ENCODE measurements around the gene UVSSA. TPM values are rescaled to one million over a fixed set of nuclear protein-coding genes. Genes with fewer than 3 reads are reported as not detected.

Gene UVSSA
- total and polyA plus RNA-seq, 2 donors (not counting 1 experiment from before 2014, with no cell fraction given) = 4.6 to 7.6 TPM

GRCh38 chr4:1403177-1403583 is 56.2 kb downstream of the UVSSA start:
- DNase-seq (ENCODE audit: low read depth in 2 of 2) = no peak
- no peak overlapping the region for H3K27ac ChIP-seq (ENCODE audit: insufficient read depth, low read length)
- H3K4me1 ChIP-seq (ENCODE audit: control insufficient read depth, extremely low read depth, insufficient read depth, low read length) = no peaks in the 10 kb centered on the region
- no peak overlapping the region for H3K4me2 ChIP-seq (ENCODE audit: extremely low read depth, insufficient read depth, low read length)
- no peaks in the 10 kb centered on the region for H3K36me3 ChIP-seq (ENCODE audit: control insufficient read depth, insufficient read depth, low read length)
- H3K4me3 ChIP-seq (replicated peaks in 1 of 4; ENCODE audit: control extremely low read depth in 1 of 4, insufficient read depth in 1 of 4, low read depth in 3 of 4, low read length in 4 of 4) = no peak overlapping the region
- H4K20me1 ChIP-seq (ENCODE audit: control insufficient read depth, extremely low read depth, insufficient read depth, low read length) = no peaks in the 10 kb centered on the region
- H3K79me2 ChIP-seq (ENCODE audit: control insufficient read depth, insufficient read depth, low read length) = no peaks in the 10 kb centered on the region
- H3K27me3 ChIP-seq (ENCODE audit: control insufficient read depth, insufficient read depth, low read length) = peaks cover 56% of the 10 kb centered on the region
- no peak overlapping the region for H3K9ac ChIP-seq (ENCODE audit: insufficient read depth, low read length)
- TF ChIP-seq, protein P1, sequence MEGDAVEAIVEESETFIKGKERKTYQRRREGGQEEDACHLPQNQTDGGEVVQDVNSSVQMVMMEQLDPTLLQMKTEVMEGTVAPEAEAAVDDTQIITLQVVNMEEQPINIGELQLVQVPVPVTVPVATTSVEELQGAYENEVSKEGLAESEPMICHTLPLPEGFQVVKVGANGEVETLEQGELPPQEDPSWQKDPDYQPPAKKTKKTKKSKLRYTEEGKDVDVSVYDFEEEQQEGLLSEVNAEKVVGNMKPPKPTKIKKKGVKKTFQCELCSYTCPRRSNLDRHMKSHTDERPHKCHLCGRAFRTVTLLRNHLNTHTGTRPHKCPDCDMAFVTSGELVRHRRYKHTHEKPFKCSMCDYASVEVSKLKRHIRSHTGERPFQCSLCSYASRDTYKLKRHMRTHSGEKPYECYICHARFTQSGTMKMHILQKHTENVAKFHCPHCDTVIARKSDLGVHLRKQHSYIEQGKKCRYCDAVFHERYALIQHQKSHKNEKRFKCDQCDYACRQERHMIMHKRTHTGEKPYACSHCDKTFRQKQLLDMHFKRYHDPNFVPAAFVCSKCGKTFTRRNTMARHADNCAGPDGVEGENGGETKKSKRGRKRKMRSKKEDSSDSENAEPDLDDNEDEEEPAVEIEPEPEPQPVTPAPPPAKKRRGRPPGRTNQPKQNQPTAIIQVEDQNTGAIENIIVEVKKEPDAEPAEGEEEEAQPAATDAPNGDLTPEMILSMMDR (conservative IDR thresholded peaks at IDR 0.05 in 1 of 2, IDR thresholded peaks at IDR 0.05 in 1 of 2; ENCODE audit: low read depth in 1 of 2, low read length in 2 of 2) = no peak
- TF ChIP-seq EZH2 (IDR thresholded peaks at IDR 0.05; ENCODE audit: low read length, missing control alignments) = peak; percentile 97
- no peaks in the 10 kb centered on the region for H3K9me3 ChIP-seq (ENCODE audit: control insufficient read depth, insufficient read depth, low read depth, low read length)
- H2AFZ ChIP-seq (ENCODE audit: low read length) = no peak overlapping the region

GRCh38 chr4:1403591-1404572 is 56.9 kb downstream of the UVSSA start:
- H3K9ac ChIP-seq (ENCODE audit: insufficient read depth, low read length) = no peak overlapping the region
- H3K27me3 ChIP-seq (ENCODE audit: control insufficient read depth, insufficient read depth, low read length) = peaks cover 60% of the 10 kb centered on the region
- no peaks in the 10 kb centered on the region for H4K20me1 ChIP-seq (ENCODE audit: control insufficient read depth, extremely low read depth, insufficient read depth, low read length)

More at GRCh38 chr4:1403591-1404572, 56.9 kb downstream of the UVSSA start:
- TF ChIP-seq, protein P1 (conservative IDR thresholded peaks at IDR 0.05 in 1 of 2, IDR thresholded peaks at IDR 0.05 in 1 of 2; ENCODE audit: low read depth in 1 of 2, low read length in 2 of 2) = no peak
- TF ChIP-seq EZH2 (IDR thresholded peaks at IDR 0.05; ENCODE audit: low read length, missing control alignments) = peak; percentile 78
- H3K4me3 ChIP-seq (replicated peaks in 1 of 4; ENCODE audit: control extremely low read depth in 1 of 4, insufficient read depth in 1 of 4, low read depth in 3 of 4, low read length in 4 of 4) = no peak overlapping the region
- no peak overlapping the region for H3K4me2 ChIP-seq (ENCODE audit: extremely low read depth, insufficient read depth, low read length)
- no peaks in the 10 kb centered on the region for H3K79me2 ChIP-seq (ENCODE audit: control insufficient read depth, insufficient read depth, low read length)
- H2AFZ ChIP-seq (ENCODE audit: low read length) = no peak overlapping the region
- DNase-seq (ENCODE audit: low read depth in 2 of 2) = no peak
- no peaks in the 10 kb centered on the region for H3K9me3 ChIP-seq (ENCODE audit: control insufficient read depth, insufficient read depth, low read depth, low read length)
- H3K4me1 ChIP-seq (ENCODE audit: control insufficient read depth, extremely low read depth, insufficient read depth, low read length) = no peaks in the 10 kb centered on the region
- no peaks in the 10 kb centered on the region for H3K36me3 ChIP-seq (ENCODE audit: control insufficient read depth, insufficient read depth, low read length)
- H3K27ac ChIP-seq (ENCODE audit: insufficient read depth, low read length) = no peak overlapping the region

Measured in fibroblast of lung (primary cell).